Measurements from ENCODE around the gene CORO1C.

Gene CORO1C

GRCh38 chr12:108597559-108598471 lies 133.5 kb downstream of the CORO1C start, which contains the start of gene TMEM119:
Gene TMEM119 (minus strand): TSS chr12:108598084. CDS start chr12:108592383, 5,701 bp downstream.
- DNase-seq: no peak

DNA sequence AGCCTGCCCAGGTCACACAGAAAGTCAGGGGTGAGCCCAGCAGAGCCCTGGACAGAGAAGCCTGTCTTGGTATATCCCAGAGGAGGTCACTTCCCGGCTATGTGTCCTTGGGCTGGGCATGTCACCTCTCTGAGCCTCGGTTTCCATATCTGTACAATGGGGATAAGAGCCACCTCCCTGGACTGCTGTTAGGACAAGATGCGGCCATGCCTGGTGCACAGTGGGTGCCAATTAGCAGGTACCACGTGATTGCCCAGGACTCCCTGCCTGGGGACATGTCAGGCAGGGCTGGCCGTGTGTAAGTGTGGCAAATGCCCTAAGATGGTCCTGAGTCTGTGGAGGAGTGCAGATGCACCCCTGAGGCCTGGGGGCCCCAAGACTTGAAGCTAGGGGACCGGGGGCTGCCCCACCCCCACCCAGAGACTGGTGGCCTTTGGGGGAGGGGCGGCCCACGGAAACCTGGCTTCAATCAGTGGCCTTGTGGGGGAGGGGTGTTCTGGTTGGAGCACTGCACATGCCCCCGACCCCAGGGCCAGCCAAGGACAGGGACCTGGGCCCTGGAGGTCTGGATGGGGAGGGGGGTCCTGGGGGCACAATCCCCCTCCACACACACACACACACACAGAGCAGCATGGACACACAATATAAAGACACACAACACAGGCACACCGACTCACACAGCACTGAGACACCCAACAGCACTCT lies 134.3 kb downstream of the CORO1C start:
- no peak for DNase-seq

DNA sequence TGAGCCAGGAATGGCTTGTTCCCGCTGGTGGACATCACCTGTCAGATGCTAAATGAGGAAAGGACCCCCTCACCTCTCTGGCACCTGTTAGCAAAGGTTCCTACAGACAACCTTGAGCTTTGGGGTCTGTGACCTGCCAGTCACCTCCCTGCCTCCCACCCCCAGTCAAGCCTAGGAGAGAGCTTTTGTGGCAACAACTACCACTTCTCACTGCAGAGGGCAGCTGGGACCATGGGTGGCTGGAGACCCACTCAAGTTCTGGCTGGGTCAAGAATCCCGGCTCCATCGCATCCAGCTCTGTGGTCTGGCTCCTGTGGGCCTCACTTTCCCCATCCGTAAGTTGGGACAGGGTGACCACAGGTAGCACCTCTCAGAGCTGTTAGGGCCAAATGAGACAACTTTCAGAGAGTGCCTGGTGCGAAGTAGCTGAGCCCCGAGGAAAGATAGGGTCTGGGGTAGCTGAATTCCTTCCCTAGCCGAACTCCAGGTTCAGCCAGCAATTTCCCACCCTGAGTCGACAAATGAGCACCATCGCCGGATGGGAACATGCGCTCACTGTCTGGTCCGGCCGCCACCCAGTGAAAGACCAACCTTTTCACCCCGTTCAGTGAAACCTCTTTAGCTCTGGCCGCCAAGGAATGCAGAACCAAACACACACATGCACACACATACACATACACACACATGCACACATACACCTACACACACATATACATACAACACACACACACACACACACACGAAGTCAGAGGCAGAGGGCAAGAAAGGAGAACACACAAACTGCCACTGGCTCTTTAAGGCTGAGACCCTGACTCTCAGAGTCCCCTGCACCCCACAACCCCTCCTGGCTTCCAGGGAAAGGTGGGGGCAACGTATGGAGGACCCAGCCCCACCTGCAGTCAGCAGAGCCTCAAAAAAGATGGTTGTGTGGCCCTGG lies 135.3 kb downstream of the CORO1C start:
- no peak for DNase-seq
